ENCODE results near the gene MYO16.

DNA sequence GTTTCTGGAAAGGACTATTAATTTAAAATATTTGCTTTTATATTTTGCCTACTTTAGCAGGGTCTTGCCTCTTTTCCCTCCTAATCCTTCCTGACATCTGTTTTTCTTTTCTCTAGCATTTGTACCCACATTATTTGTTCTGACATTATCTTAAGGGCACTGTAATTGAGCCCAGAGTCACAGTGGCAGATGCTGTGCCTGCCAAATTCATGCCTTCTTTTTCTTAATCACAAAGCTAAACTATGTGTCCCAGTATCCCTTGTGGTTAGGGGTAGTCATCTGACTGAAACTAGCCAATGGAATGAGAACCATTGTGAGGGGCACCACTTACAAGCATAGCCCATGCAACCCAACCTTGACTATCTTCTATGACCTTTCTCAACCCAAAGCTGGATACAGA is 562.9 kb downstream of the MYO16 start:
- TF ChIP-seq, protein P1, sequence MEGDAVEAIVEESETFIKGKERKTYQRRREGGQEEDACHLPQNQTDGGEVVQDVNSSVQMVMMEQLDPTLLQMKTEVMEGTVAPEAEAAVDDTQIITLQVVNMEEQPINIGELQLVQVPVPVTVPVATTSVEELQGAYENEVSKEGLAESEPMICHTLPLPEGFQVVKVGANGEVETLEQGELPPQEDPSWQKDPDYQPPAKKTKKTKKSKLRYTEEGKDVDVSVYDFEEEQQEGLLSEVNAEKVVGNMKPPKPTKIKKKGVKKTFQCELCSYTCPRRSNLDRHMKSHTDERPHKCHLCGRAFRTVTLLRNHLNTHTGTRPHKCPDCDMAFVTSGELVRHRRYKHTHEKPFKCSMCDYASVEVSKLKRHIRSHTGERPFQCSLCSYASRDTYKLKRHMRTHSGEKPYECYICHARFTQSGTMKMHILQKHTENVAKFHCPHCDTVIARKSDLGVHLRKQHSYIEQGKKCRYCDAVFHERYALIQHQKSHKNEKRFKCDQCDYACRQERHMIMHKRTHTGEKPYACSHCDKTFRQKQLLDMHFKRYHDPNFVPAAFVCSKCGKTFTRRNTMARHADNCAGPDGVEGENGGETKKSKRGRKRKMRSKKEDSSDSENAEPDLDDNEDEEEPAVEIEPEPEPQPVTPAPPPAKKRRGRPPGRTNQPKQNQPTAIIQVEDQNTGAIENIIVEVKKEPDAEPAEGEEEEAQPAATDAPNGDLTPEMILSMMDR (IDR thresholded peaks at IDR 0.05; ENCODE audit: low read depth, low read length, poor library complexity, severe bottlenecking) = no peak
- TF ChIP-seq EZH2phosphoT487 (IDR thresholded peaks at IDR 0.05; ENCODE audit: borderline replicate concordance, low read length) = no peak
